ENCODE measurements around the gene OR6X1. TPM values are rescaled to one million over a fixed set of nuclear protein-coding genes. Genes with fewer than 3 reads are reported as not detected.

Gene OR6X1
- total RNA-seq, 1 experiment from 2014 or later: not detected

GRCh38 chr11:123736769-123737168, 17.5 kb downstream of the OR6X1 start:
- in situ Hi-C loops (cut with HindIII; ENCODE audit: low pct_unique_long_range_greater_than_20kb, low sequenced_read_pairs): no loop called here
- no peak for DNase-seq (ENCODE audit: low read depth, low spot score)
- intact Hi-C loops (cut with micrococcal nuclease; ENCODE audit: unreplicated experiment): no loop called here
- CTCF ChIA-PET: no interaction called here
- POLR2A ChIA-PET: no interaction called here
- no peaks in the 10 kb centered on the region for H3K27me3 ChIP-seq (ENCODE audit: control insufficient read depth, insufficient read depth, low read length)
- H3K27ac ChIP-seq (ENCODE audit: low read length): no peak overlapping the region
- no TSS peak for BruUV-seq (replicated peaks)
- no peak overlapping the region for H3K4me3 ChIP-seq (ENCODE audit: low read depth in 2 of 2, low read length in 2 of 2)
- H3K4me1 ChIP-seq (ENCODE audit: control insufficient read depth, insufficient read depth, low read length): 0 out of 2 replicates have a peak, but pooled peaks cover 9% of the 10 kb centered on the region
- TF ChIP-seq REST (IDR thresholded peaks at IDR 0.05; ENCODE audit: insufficient read depth in 1 of 2, low read depth in 2 of 2, low read length in 1 of 2) (no peak), CTCF (IDR thresholded peaks at IDR 0.05) (no peak), SIN3A (IDR thresholded peaks at IDR 0.05; ENCODE audit: borderline replicate concordance, insufficient read depth, low read depth, low read length) (no peak), TCF7L2 (IDR thresholded peaks at IDR 0.05; ENCODE audit: low read depth, low read length) (no peak), POLR2AphosphoS5 (IDR thresholded peaks at IDR 0.05; ENCODE audit: low read depth, low read length) (no peak)
- H3K9me3 ChIP-seq (ENCODE audit: control insufficient read depth, insufficient read depth, low read depth, low read length): peaks cover 42% of the 10 kb centered on the region; the same call in 1 of the 2 replicates
- ATAC-seq: no peak
- peaks cover 17% of the 10 kb centered on the region for H3K36me3 ChIP-seq (ENCODE audit: control insufficient read depth, insufficient read depth, low read length)

GRCh38 chr11:123729602-123730001, 24.7 kb downstream of the OR6X1 start:
- H3K4me1 ChIP-seq (ENCODE audit: control insufficient read depth, insufficient read depth, low read length): no peaks in the 10 kb centered on the region
- in situ Hi-C loops (cut with HindIII; ENCODE audit: low pct_unique_long_range_greater_than_20kb, low sequenced_read_pairs): no loop called here
- TF ChIP-seq TCF7L2 (IDR thresholded peaks at IDR 0.05; ENCODE audit: low read depth, low read length): no peak
- TF ChIP-seq SIN3A (IDR thresholded peaks at IDR 0.05; ENCODE audit: borderline replicate concordance, insufficient read depth, low read depth, low read length): no peak
- no peak for TF ChIP-seq REST (IDR thresholded peaks at IDR 0.05; ENCODE audit: insufficient read depth in 1 of 2, low read depth in 2 of 2, low read length in 1 of 2)
- no peak for TF ChIP-seq CTCF (IDR thresholded peaks at IDR 0.05)
- no peak for TF ChIP-seq POLR2AphosphoS5 (IDR thresholded peaks at IDR 0.05; ENCODE audit: low read depth, low read length)
- ATAC-seq (no peak), DNase-seq (ENCODE audit: low read depth, low spot score) (no peak)
- no peaks in the 10 kb centered on the region for H3K27me3 ChIP-seq (ENCODE audit: control insufficient read depth, insufficient read depth, low read length)
- POLR2A ChIA-PET: interaction anchor here (0.6 kb wide), 1 partner anchor 14 kb away, joined by 10 read pairs; no protein-coding TSS in a partner anchor
- no peak overlapping the region for H3K4me3 ChIP-seq (ENCODE audit: low read depth in 2 of 2, low read length in 2 of 2)
- no peak overlapping the region for H3K27ac ChIP-seq (ENCODE audit: low read length)
- CTCF ChIA-PET: no interaction called here
- intact Hi-C loops (cut with micrococcal nuclease; ENCODE audit: unreplicated experiment): no loop called here
- H3K36me3 ChIP-seq (ENCODE audit: control insufficient read depth, insufficient read depth, low read length): peaks cover 31% of the 10 kb centered on the region
- peaks cover 51% of the 10 kb centered on the region for H3K9me3 ChIP-seq (ENCODE audit: control insufficient read depth, insufficient read depth, low read depth, low read length)
- BruUV-seq (replicated peaks): no TSS peak

Measured in Panc1 (cell line).